Astrocyte (in vitro differentiated cells and primary cell): ENCODE measurements around the gene S100PBP. TPM values are rescaled to one million over a fixed set of nuclear protein-coding genes. Genes with fewer than 3 reads are reported as not detected.

Experiments used
- DNase-seq: peaks from one replicate; pipeline ENCODE4 v3.0.0-alpha.2; 2010; ENCODE audit warnings: low read depth
- FAIRE-seq: peaks from 2 replicates; lab custom pipeline; 2011; peaks lifted over from hg19 to GRCh38; lab: Jason Lieb, UNC
- H2AFZ ChIP-seq: 2 replicates; pipeline ENCODE4 v1.6.0; 2012; ENCODE audit warnings: low read depth, low read length, inconsistent platforms
- H3K27ac ChIP-seq: 2 replicates; pipeline ENCODE4 v1.5.1; 2011; ENCODE audit warnings: low read depth, low read length, inconsistent platforms
- H3K27me3 ChIP-seq: 2 replicates; pipeline ENCODE4 v1.6.0; 2011; ENCODE audit warnings: low read length, inconsistent platforms; ENCODE audit not compliant: insufficient read depth
- H3K36me3 ChIP-seq: 2 replicates; pipeline ENCODE4 v1.5.1; 2011; ENCODE audit warnings: low read length, inconsistent platforms; ENCODE audit not compliant: insufficient read depth
- H3K4me1 ChIP-seq: 2 replicates; pipeline ENCODE4 v1.5.1; 2011; ENCODE audit warnings: low read length, inconsistent platforms; ENCODE audit not compliant: insufficient read depth
- H3K4me2 ChIP-seq: 2 replicates; pipeline ENCODE4 v1.6.0; 2012; ENCODE audit warnings: low read length, inconsistent platforms
- H3K4me3 ChIP-seq: 2 replicates; pipeline ENCODE4 v1.5.1; 2011; ENCODE audit warnings: low read depth, mild to moderate bottlenecking, low read length, inconsistent platforms; ENCODE audit not compliant: insufficient read depth
- H3K79me2 ChIP-seq: 2 replicates; pipeline ENCODE4 v1.6.0; 2012; ENCODE audit warnings: mild to moderate bottlenecking, low read length, inconsistent platforms; ENCODE audit not compliant: insufficient read depth
- H3K9ac ChIP-seq: 2 replicates; pipeline ENCODE4 v1.6.0; 2012; ENCODE audit warnings: mild to moderate bottlenecking, low read length, inconsistent platforms
- H3K9me3 ChIP-seq: 2 replicates; pipeline ENCODE4 v1.5.1; 2012; ENCODE audit warnings: low read depth, mild to moderate bottlenecking, low read length, inconsistent platforms; ENCODE audit not compliant: insufficient read depth
- H4K20me1 ChIP-seq: 2 replicates; pipeline ENCODE4 v1.6.0; 2012; ENCODE audit warnings: low read length, inconsistent platforms; ENCODE audit not compliant: insufficient read depth
- H3K27ac Mint-ChIP-seq: one replicate; pipeline ENCODE4 v1.8.0; 2021; ENCODE audit warnings: mild to moderate bottlenecking, mixed read lengths; ENCODE audit not compliant: unreplicated experiment
- H3K27me3 Mint-ChIP-seq: one replicate; pipeline ENCODE4 v1.8.0; 2021; ENCODE audit warnings: low read depth, mixed read lengths; ENCODE audit not compliant: unreplicated experiment
- H3K36me3 Mint-ChIP-seq: one replicate; pipeline ENCODE4 v1.8.0; 2021; ENCODE audit warnings: low read depth, mixed read lengths; ENCODE audit not compliant: unreplicated experiment
- H3K4me1 Mint-ChIP-seq: one replicate; pipeline ENCODE4 v1.8.0; 2021; ENCODE audit warnings: low read depth, mixed read lengths; ENCODE audit not compliant: unreplicated experiment
- H3K4me3 Mint-ChIP-seq: one replicate; pipeline ENCODE4 v1.8.0; 2021; ENCODE audit warnings: mild to moderate bottlenecking, moderate library complexity, mixed read lengths; ENCODE audit not compliant: unreplicated experiment
- H3K9me3 Mint-ChIP-seq: one replicate; pipeline ENCODE4 v1.8.0; 2021; ENCODE audit warnings: mild to moderate bottlenecking, mixed read lengths; ENCODE audit not compliant: unreplicated experiment
- CTCF ChIP-seq: IDR thresholded peaks from 2 replicates; pipeline ENCODE4 v1.5.1; 2011; ENCODE audit warnings: low read depth, mild to moderate bottlenecking, inconsistent platforms, low read length, moderate library complexity; ENCODE audit not compliant: insufficient read depth
- EZH2 ChIP-seq: IDR thresholded peaks from 2 replicates; pipeline ENCODE4 v1.6.1; 2012; ENCODE audit warnings: mild to moderate bottlenecking, low read length, inconsistent platforms; ENCODE audit not compliant: insufficient read depth
- total RNA-seq: library from RNA; stranded (reverse); gene quantifications from 2 replicates; pipeline ENCODE4 v1.2.1, GENCODE V29; 2021

The S100PBP gene
- total RNA-seq, 1 donor from 2014 or later = 40.3 TPM

- DNase-seq (no peak), FAIRE-seq (no peak)
- H3K4me3 ChIP-seq = no peak overlapping the region
- H3K79me2 ChIP-seq = no peaks in the 10 kb centered on the region
- no peaks in the 10 kb centered on the region for H3K36me3 Mint-ChIP-seq
- H2AFZ ChIP-seq = no peak overlapping the region
- H3K27me3 ChIP-seq = peaks cover 15% of the 10 kb centered on the region
- H3K4me1 ChIP-seq = no peaks in the 10 kb centered on the region
- no peaks in the 10 kb centered on the region for H4K20me1 ChIP-seq
- H3K9me3 ChIP-seq = no peaks in the 10 kb centered on the region
- peaks cover 47% of the 10 kb centered on the region for H3K27me3 Mint-ChIP-seq
- no peak overlapping the region for H3K27ac Mint-ChIP-seq
- H3K4me3 Mint-ChIP-seq = no peak overlapping the region
- H3K36me3 ChIP-seq = no peaks in the 10 kb centered on the region
- H3K9ac ChIP-seq = no peak overlapping the region
- peaks cover 3% of the 10 kb centered on the region for H3K9me3 Mint-ChIP-seq
- TF ChIP-seq EZH2 = no peak
- no peak for TF ChIP-seq CTCF
- H3K4me2 ChIP-seq = no peak overlapping the region
- H3K4me1 Mint-ChIP-seq = peaks cover 1% of the 10 kb centered on the region
- H3K27ac ChIP-seq = no peak overlapping the region
Measured at GRCh38 chr1:32878637-32879041, 61.2 kb downstream of the S100PBP start.

DNA sequence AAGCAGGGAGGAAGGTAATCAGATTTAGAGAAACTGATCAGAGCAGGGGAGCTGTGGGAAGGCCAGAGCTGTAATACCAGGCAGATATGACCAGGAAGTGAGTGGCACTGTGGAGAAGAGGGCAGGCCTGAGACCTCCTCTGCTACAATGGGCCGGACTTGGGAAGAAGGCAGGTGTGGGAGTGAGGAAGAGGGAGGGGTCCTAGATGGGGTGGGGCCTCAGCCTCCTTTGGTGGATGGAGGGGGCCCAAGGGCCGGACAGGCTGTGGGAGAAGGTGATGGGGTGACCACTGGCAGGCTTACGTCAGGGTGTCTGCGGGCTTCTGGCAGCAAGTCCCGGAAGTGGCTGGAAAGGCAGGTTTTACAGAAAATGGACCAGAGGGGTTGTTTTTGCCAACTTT is 63.8 kb downstream of the S100PBP start:
- DNase-seq (no peak), FAIRE-seq (no peak)
- Histone ChIP-seq H4K20me1 (no peaks in the 10 kb centered on the region), H3K4me1 (no peaks in the 10 kb centered on the region), H3K27ac (no peak overlapping the region), H3K4me2 (no peak overlapping the region), H3K79me2 (no peaks in the 10 kb centered on the region), H3K36me3 (no peaks in the 10 kb centered on the region), H3K4me3 (no peak overlapping the region), H3K27me3 (peaks cover 25% of the 10 kb centered on the region), H2AFZ (no peak overlapping the region), H3K9me3 (no peaks in the 10 kb centered on the region), H3K9ac (no peak overlapping the region)
- Mint-ChIP-seq H3K27ac (no peak overlapping the region), H3K9me3 (peaks cover 5% of the 10 kb centered on the region), H3K4me3 (no peak overlapping the region), H3K4me1 (peaks cover 2% of the 10 kb centered on the region), H3K36me3 (no peaks in the 10 kb centered on the region), H3K27me3 (peaks cover 41% of the 10 kb centered on the region)
- TF ChIP-seq CTCF = no peak
- TF ChIP-seq EZH2 = no peak

DNA sequence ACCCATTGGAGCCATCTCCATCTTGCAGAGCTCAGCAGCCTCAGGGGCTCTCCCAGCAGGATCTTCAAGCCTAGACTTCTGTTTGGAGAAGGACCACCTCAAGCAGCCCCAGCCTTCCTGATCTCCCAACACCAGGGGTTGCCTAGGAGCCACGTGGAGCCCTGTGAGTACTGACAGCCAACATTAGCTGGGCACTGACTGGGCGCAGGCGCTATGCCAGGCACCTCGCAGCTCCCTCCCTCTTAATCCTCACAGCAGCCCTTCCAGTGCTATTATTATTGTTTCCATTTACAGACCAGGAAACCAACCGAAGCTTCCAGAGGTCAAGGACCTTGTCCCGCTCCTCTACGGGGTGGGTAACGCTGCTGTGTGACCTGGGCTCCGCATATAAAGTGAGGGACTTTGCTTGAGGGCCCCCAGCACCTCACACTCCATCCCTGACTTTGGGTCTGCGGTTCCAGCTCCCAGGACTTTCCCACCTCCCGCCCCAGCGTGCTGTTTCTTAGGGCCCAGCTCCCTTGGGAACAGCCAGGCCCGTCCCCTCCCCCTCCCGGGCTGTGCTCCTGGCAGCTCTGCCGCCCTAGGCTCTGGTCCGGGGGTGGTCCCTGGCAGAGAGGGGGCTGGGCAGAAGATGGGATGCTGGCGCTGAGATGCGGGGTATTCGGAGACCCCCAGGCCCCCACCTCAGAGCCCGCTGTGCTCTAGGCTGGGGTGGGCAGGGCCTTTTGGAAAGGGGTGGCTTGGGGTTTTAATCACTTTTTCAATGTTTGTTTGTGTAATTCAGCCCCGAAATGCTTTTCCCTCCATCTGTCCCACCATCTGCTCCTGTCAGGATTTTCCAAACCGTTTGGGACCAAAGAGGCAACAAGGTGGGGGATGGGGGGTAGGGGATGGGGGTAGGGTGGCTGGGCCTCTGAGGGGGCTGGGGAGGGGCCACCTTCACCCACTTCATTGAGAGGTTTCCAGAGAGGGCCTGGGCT is 64.7 kb downstream of the S100PBP start:
- Mint-ChIP-seq H3K4me1 (peaks cover 2% of the 10 kb centered on the region), H3K27me3 (peaks cover 39% of the 10 kb centered on the region), H3K36me3 (no peaks in the 10 kb centered on the region), H3K4me3 (no peak overlapping the region), H3K27ac (no peak overlapping the region), H3K9me3 (peaks cover 5% of the 10 kb centered on the region)
- Histone ChIP-seq H3K9me3 (no peaks in the 10 kb centered on the region), H3K27me3 (peaks cover 28% of the 10 kb centered on the region), H3K27ac (no peak overlapping the region), H3K4me2 (no peak overlapping the region), H4K20me1 (no peaks in the 10 kb centered on the region), H2AFZ (no peak overlapping the region), H3K9ac (no peak overlapping the region), H3K4me3 (no peak overlapping the region), H3K79me2 (no peaks in the 10 kb centered on the region), H3K4me1 (no peaks in the 10 kb centered on the region), H3K36me3 (no peaks in the 10 kb centered on the region)
- FAIRE-seq = no peak
- no peak for DNase-seq
- no peak for TF ChIP-seq CTCF
- no peak for TF ChIP-seq EZH2
